HEK293 (cell line): ENCODE results near the gene TESMIN.

ENCODE experiments used
- CTCF ChIA-PET: fragments of 350-600 bp; formaldehyde crosslinking; extraction: SDS; loops from one replicate; lab custom pipeline; 2021; ENCODE audit warnings: antibody characterized with exemption; lab: Yijun Ruan, JAX
- POLR2A ChIA-PET: fragments of 300-600 bp; formaldehyde crosslinking; extraction: SDS; loops from one replicate; lab custom pipeline; 2020; ENCODE audit warnings: antibody characterized with exemption, inconsistent platforms; lab: Yijun Ruan, JAX
- H3K27ac ChIP-seq: fragments of 200-500 bp; sonication (Bioruptor generic); 2 replicates; pipeline ENCODE4 v1.5.1; 2014; ENCODE audit warnings: low read depth, low read length, control low read depth, inconsistent platforms; ENCODE audit errors: extremely low read depth
- H3K36me3 ChIP-seq, 2 experiments: fragments of 200-500 bp in 1 of 2; sonication (Bioruptor generic) in 1 of 2; 1 replicate in 1 of 2; 2 replicates in 1 of 2; pipeline ENCODE4 v1.5.1; 2014 to 2017; ENCODE audit warnings: inconsistent platforms in 2 of 2, low read length in 2 of 2; ENCODE audit not compliant: control insufficient read depth in 2 of 2, insufficient read depth in 1 of 2
- H3K4me1 ChIP-seq: fragments of 200-500 bp; sonication (Bioruptor generic); 2 replicates; pipeline ENCODE4 v1.5.1; 2014; ENCODE audit warnings: mild to moderate bottlenecking, low read length, inconsistent platforms; ENCODE audit not compliant: control insufficient read depth, insufficient read depth
- H3K4me3 ChIP-seq: 2 replicates; pipeline ENCODE4 v1.5.1; 2011; ENCODE audit warnings: low read depth, mild to moderate bottlenecking, control low read depth, low read length, moderate library complexity
- H3K9me3 ChIP-seq: fragments of 200-500 bp; sonication (Bioruptor generic); 2 replicates; pipeline ENCODE4 v1.5.1; 2014; ENCODE audit warnings: low read depth, low read length, inconsistent platforms; ENCODE audit not compliant: control insufficient read depth, insufficient read depth
- AEBP2 ChIP-seq: fragments of 450-650 bp; formaldehyde crosslinking; IDR thresholded peaks from 2 replicates; pipeline ENCODE4 v1.5.1; 2016; ENCODE audit warnings: missing biosample characterization, missing genetic modification characterization, borderline replicate concordance
- BCL11B ChIP-seq: fragments of 450-650 bp; formaldehyde crosslinking; IDR thresholded peaks from 2 replicates; pipeline ENCODE4 v1.5.1; 2016; ENCODE audit warnings: low read depth, missing biosample characterization, missing genetic modification characterization
- HIC1 ChIP-seq: fragments of 450-650 bp; formaldehyde crosslinking; IDR thresholded peaks from 2 replicates; pipeline ENCODE4 v1.5.1; 2016; ENCODE audit warnings: missing biosample characterization, missing genetic modification characterization
- HOXD13 ChIP-seq: sonication (generic); formaldehyde crosslinking; IDR thresholded peaks from 2 replicates; pipeline ENCODE4 v1.8.0; 2022; ENCODE audit warnings: missing genetic modification reagents, borderline replicate concordance
- KLF7 ChIP-seq: fragments of 450-650 bp; formaldehyde crosslinking; IDR thresholded peaks from 2 replicates; pipeline ENCODE4 v1.5.1; 2016; ENCODE audit warnings: missing biosample characterization, missing genetic modification characterization, borderline replicate concordance
- KLF8 ChIP-seq: fragments of 450-650 bp; formaldehyde crosslinking; IDR thresholded peaks from 2 replicates; pipeline ENCODE4 v1.5.1; 2016; ENCODE audit warnings: missing biosample characterization, missing genetic modification characterization
- KLF9 ChIP-seq: fragments of 450-650 bp; formaldehyde crosslinking; IDR thresholded peaks from 2 replicates; pipeline ENCODE4 v1.5.1; 2016; ENCODE audit warnings: missing biosample characterization, missing genetic modification characterization, low read depth
- SETDB1 ChIP-seq: IDR thresholded peaks from one replicate; pipeline ENCODE4 v1.6.1; 2017; ENCODE audit warnings: mild to moderate bottlenecking, low read length, moderate library complexity, mixed read lengths; ENCODE audit not compliant: insufficient read length
- SP2 ChIP-seq: fragments of 450-650 bp; formaldehyde crosslinking; IDR thresholded peaks from 2 replicates; pipeline ENCODE4 v1.5.1; 2016; ENCODE audit warnings: missing biosample characterization, missing genetic modification characterization
- WT1 ChIP-seq: fragments of 450-650 bp; formaldehyde crosslinking; IDR thresholded peaks from 2 replicates; pipeline ENCODE4 v1.5.1; 2016; ENCODE audit warnings: missing biosample characterization, missing genetic modification characterization
- YY1 ChIP-seq: fragments of 450-650 bp; formaldehyde crosslinking; IDR thresholded peaks from 2 replicates; pipeline ENCODE4 v1.5.1; 2018; ENCODE audit warnings: missing biosample characterization, missing genetic modification characterization
- ZNF140 ChIP-seq: fragments of 450-650 bp; formaldehyde crosslinking; IDR thresholded peaks from 2 replicates; pipeline ENCODE4 v1.5.1; 2016; ENCODE audit warnings: missing biosample characterization, missing genetic modification characterization
- ZNF157 ChIP-seq: fragments of 450-650 bp; formaldehyde crosslinking; IDR thresholded peaks from 2 replicates; pipeline ENCODE4 v1.5.1; 2016; ENCODE audit warnings: missing biosample characterization, missing genetic modification characterization
- ZNF19 ChIP-seq: fragments of 450-650 bp; formaldehyde crosslinking; IDR thresholded peaks from 2 replicates; pipeline ENCODE4; 2016; ENCODE audit warnings: missing biosample characterization, missing genetic modification characterization, low read depth
- ZNF2 ChIP-seq: fragments of 450-650 bp; formaldehyde crosslinking; IDR thresholded peaks from 2 replicates; pipeline ENCODE4 v1.5.1; 2016; ENCODE audit warnings: missing biosample characterization, missing genetic modification characterization
- ZNF221 ChIP-seq: fragments of 450-650 bp; formaldehyde crosslinking; IDR thresholded peaks from 2 replicates; pipeline ENCODE4 v1.5.1; 2017; ENCODE audit warnings: missing biosample characterization, missing genetic modification characterization, borderline replicate concordance
- ZNF362 ChIP-seq: fragments of 450-650 bp; formaldehyde crosslinking; IDR thresholded peaks from 2 replicates; pipeline ENCODE4 v1.5.1; 2016; ENCODE audit warnings: missing biosample characterization, missing genetic modification characterization
- ZNF433 ChIP-seq: fragments of 450-650 bp; formaldehyde crosslinking; IDR thresholded peaks from 2 replicates; pipeline ENCODE4 v1.5.1; 2016; ENCODE audit warnings: missing biosample characterization, missing genetic modification characterization, low read depth
- ZNF518A ChIP-seq: fragments of 450-650 bp; formaldehyde crosslinking; conservative IDR thresholded peaks from 2 replicates; pipeline ENCODE4 v1.5.1; 2016; ENCODE audit warnings: low read depth, missing biosample characterization, missing genetic modification characterization
- ZNF621 ChIP-seq: fragments of 450-650 bp; formaldehyde crosslinking; IDR thresholded peaks from 2 replicates; pipeline ENCODE4 v1.5.1; 2017; ENCODE audit warnings: missing biosample characterization, missing genetic modification characterization
- ZNF704 ChIP-seq: fragments of 450-650 bp; formaldehyde crosslinking; IDR thresholded peaks from 2 replicates; pipeline ENCODE4 v1.5.1; 2016; ENCODE audit warnings: missing biosample characterization, missing genetic modification characterization
- ZNF747 ChIP-seq: fragments of 450-650 bp; formaldehyde crosslinking; IDR thresholded peaks from 2 replicates; pipeline ENCODE4 v1.5.1; 2016; ENCODE audit warnings: missing biosample characterization, missing genetic modification characterization
- ZSCAN4 ChIP-seq: fragments of 450-650 bp; formaldehyde crosslinking; IDR thresholded peaks from 2 replicates; pipeline ENCODE4 v1.5.1; 2017; ENCODE audit warnings: missing biosample characterization, missing genetic modification characterization

Gene TESMIN

GRCh38 chr11:68680541-68681231 is 70.6 kb downstream of the TESMIN start:
- Histone ChIP-seq H3K36me3 (no peaks in the 10 kb centered on the region), H3K4me1 (peaks cover 3% of the 10 kb centered on the region; the same call in 1 of the 2 replicates), H3K4me3 (no peak overlapping the region), H3K9me3 (no peaks in the 10 kb centered on the region), H3K27ac (no peak overlapping the region)
- ChIA-PET POLR2A (no interaction called here), CTCF (no interaction called here)
- TF ChIP-seq ZNF704 (no peak), ZNF747 (no peak), KLF7 (tag by site-specific recombination) (no peak), YY1 (tag by site-specific recombination) (no peak), SETDB1 (no peak), ZNF221 (tag by site-specific recombination) (no peak), ZNF362 (tag by site-specific recombination) (no peak), KLF9 (no peak), ZNF518A (tag by site-specific recombination) (no peak), ZNF19 (tag by site-specific recombination) (no peak), SP2 (tag by site-specific recombination) (no peak), ZSCAN4 (tag by site-specific recombination) (no peak), ZNF140 (tag by site-specific recombination) (no peak), HOXD13 (CRISPR knock-in tag) (no peak), ZNF433 (tag by site-specific recombination) (no peak)

GRCh38 chr11:68678031-68678441 is 73.3 kb downstream of the TESMIN start:
- no peak overlapping the region for H3K27ac ChIP-seq
- H3K4me3 ChIP-seq = no peak overlapping the region
- ChIA-PET POLR2A (interaction anchor here (1.1 kb wide), 1 partner anchor 9 kb away, joined by 4 read pairs; no protein-coding TSS in a partner anchor), CTCF (interaction anchor here (0.6 to 0.7 kb wide), 2 partner anchors 93 to 120 kb away, joined by 3 read pairs; no protein-coding TSS in a partner anchor)
- no peaks in the 10 kb centered on the region for H3K36me3 ChIP-seq
- no peaks in the 10 kb centered on the region for H3K9me3 ChIP-seq
- H3K4me1 ChIP-seq = peaks cover 3% of the 10 kb centered on the region; the same call in 1 of the 2 replicates
- TF ChIP-seq HIC1 (tag by site-specific recombination) = no peak
- no peak for TF ChIP-seq KLF8 (tag by site-specific recombination)
- TF ChIP-seq ZNF2 (tag by site-specific recombination) = no peak
- TF ChIP-seq AEBP2 (tag by site-specific recombination) = no peak
- TF ChIP-seq ZNF157 = no peak
- TF ChIP-seq ZNF621 (tag by site-specific recombination) = no peak
- no peak for TF ChIP-seq BCL11B (tag by site-specific recombination)
- TF ChIP-seq WT1 (tag by site-specific recombination) = no peak
